Brain microvascular endothelial cell (primary cell): ENCODE results near the gene MAEA.
"Not testable (repeated sequence)": the region's sequence is repeated elsewhere in the genome, so short reads cannot be mapped to it uniquely, and the experiment has no call there.

ENCODE experiments used
- DNase-seq: peaks from one replicate; pipeline ENCODE4 v3.0.0-alpha.2; 2020
- H3K27ac ChIP-seq: fragments of 250-450 bp; sonication (Bioruptor Pico); 2 replicates; pipeline ENCODE4 v1.5.1; 2020; ENCODE audit warnings: mild to moderate bottlenecking, moderate library complexity
- H3K27me3 ChIP-seq: fragments of 250-450 bp; sonication (Bioruptor Pico); replicated peaks from 2 replicates; pipeline ENCODE4 v1.5.1; 2020; ENCODE audit warnings: mild to moderate bottlenecking
- H3K36me3 ChIP-seq: fragments of 250-450 bp; sonication (Bioruptor Pico); replicated peaks from 2 replicates; pipeline ENCODE4 v1.5.1; 2020; ENCODE audit warnings: mild to moderate bottlenecking
- H3K4me3 ChIP-seq: 2 replicates; pipeline ENCODE4 v1.5.1; 2011; ENCODE audit warnings: low read depth, mild to moderate bottlenecking, control low read depth, low read length, moderate library complexity
- CTCF ChIP-seq: IDR thresholded peaks from 2 replicates; pipeline ENCODE4 v1.5.1; 2011; ENCODE audit warnings: low read depth, mild to moderate bottlenecking, moderate library complexity, low read length, control low read depth, inconsistent platforms; ENCODE audit errors: missing control alignments
- in situ Hi-C: cut with HindIII; loops from 2 replicates; pipeline ENCODE4 v1.10.0; 2017; ENCODE audit warnings: low sequenced_read_pairs, low pct_ligation_motif_present

MAEA gene

GRCh38 chr4:1334579-1334895, 44.8 kb downstream of the MAEA start:
- Histone ChIP-seq H3K27ac (no peak overlapping the region), H3K4me3 (no peak overlapping the region), H3K36me3 (peaks cover 51% of the 10 kb centered on the region), H3K27me3 (no peaks in the 10 kb centered on the region)
- no peak for DNase-seq
- no peak for TF ChIP-seq CTCF
- in situ Hi-C loops, result no loop called here

DNA sequence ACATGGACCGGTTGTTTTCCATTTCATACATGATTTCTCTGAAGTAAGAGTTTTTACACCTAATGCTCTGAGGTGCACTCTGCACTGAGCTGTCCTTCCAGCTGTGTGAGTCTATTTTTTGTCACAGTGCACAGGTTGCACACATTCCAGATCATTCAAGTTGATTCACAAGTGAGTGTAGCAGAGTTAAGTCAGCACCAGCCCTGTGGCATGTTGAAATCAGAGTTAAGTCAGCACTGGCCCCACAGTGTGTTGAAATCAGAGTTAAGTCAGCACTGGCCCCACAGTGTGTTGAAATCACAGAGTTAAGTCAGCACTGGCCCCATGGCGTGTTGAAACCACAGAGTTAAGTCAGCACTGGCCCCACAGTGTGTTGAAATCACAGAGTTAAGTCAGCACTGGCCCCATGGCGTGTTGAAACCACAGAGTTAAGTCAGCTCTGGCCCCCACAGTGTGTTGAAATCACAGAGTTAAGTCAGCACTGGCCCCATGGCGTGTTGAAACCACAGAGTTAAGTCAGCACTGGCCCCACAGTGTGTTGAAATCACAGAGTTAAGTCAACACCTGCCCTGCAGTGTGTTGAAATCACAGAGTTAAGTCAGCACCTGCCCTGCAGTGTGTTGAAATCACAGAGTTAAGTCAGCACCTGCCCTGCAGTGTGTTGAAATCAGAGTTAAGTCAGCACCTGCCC, 45.6 kb downstream of the MAEA start:
- H3K27ac ChIP-seq, H3K4me3 ChIP-seq, H3K27me3 ChIP-seq, in situ Hi-C loops, DNase-seq: not testable (repeated sequence)
- H3K36me3 ChIP-seq, result peaks cover 54% of the 10 kb centered on the region

- in situ Hi-C loops, result no loop called here
Measured at GRCh38 chr4:1336088-1336491, 46.4 kb downstream of the MAEA start.

DNA sequence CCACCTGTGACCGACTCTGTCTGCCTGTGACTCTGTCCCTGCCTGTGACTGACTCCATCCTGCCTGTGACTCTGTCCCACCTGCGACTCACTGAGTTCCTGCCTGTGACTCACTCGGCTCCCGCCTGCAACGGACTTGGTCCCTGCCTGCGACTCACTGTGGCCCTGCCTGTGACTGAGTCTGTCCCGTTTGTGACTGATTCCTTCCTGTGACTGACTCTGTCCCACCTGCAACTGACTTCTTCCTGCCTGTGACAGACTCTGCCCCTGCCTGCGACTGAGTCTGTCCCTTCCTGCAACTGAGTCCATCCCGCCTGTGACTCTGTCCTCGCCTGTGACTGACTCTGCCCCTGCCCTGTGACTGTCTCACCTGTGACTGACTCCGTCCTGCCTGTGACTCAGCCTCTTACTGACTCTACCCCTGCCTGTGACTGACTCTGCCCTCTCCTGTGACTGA, 47.7 kb downstream of the MAEA start:
- Histone ChIP-seq H3K36me3 (peaks cover 65% of the 10 kb centered on the region), H3K27me3 (no peaks in the 10 kb centered on the region), H3K27ac (no peak overlapping the region), H3K4me3 (no peak overlapping the region)
- DNase-seq, result no peak
- in situ Hi-C loops, result no loop called here
- no peak for TF ChIP-seq CTCF

More at GRCh38 chr4:1336088-1336491, 46.4 kb downstream of the MAEA start:
- TF ChIP-seq CTCF, result no peak
- Histone ChIP-seq H3K27ac (no peak overlapping the region), H3K4me3 (no peak overlapping the region), H3K27me3 (no peaks in the 10 kb centered on the region), H3K36me3 (peaks cover 59% of the 10 kb centered on the region)
- DNase-seq, result no peak

- DNase-seq, result no peak
- no peak overlapping the region for H3K4me3 ChIP-seq
- H3K27ac ChIP-seq, result no peak overlapping the region
- peaks cover 65% of the 10 kb centered on the region for H3K36me3 ChIP-seq
- TF ChIP-seq CTCF, result no peak
- in situ Hi-C loops, result no loop called here
- no peaks in the 10 kb centered on the region for H3K27me3 ChIP-seq
Measured at GRCh38 chr4:1337951-1338751, 48.5 kb downstream of the MAEA start.

DNA sequence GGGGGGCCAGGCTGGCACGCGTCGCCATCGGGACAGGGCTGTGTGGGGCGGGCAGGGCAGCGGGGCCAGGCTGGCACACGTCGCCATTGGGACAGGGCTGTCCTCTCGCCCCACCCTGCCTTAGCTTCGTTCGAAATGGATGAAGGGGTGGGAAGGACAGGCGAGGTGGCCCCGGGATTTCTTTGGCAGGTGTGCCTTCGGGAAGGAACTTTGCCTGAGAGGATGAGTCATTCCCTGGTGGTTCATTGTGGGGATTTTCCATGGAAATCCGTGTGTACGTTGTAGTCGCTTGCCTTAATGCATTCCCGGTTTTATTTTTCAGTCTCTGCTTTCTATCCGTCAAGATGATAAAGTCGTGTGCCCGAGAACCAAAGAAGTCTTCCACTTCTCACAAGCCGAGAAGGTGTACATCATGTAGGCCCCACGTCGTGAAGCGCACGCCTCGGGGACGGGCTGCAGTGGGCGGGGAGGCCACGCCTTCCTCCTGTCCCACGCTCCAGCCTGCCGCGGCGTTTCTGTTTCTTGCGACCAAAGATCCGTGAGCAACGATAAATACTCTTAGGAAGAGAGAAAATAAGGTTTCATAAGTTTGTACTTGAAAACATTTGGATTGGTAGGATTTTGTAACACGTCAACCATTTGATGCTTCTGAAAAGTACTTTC, 49.2 kb downstream of the MAEA start:
- Histone ChIP-seq H3K36me3 (peaks cover 65% of the 10 kb centered on the region), H3K27me3 (no peaks in the 10 kb centered on the region), H3K4me3 (no peak overlapping the region), H3K27ac (no peak overlapping the region)
- in situ Hi-C loops, result no loop called here
- DNase-seq, result no peak
- no peak for TF ChIP-seq CTCF
